ENCODE results near the gene FER. TPM values are rescaled to one million over a fixed set of nuclear protein-coding genes. Genes with fewer than 3 reads are reported as not detected.

The FER gene
- total and polyA plus RNA-seq, 10 of the 15 experiments (the other 5 are each of a cell fraction or from before 2014, with no cell fraction given) = 4.4 to 19.1 (median 9.6) TPM

GRCh38 chr5:108760512-108760911, 12.8 kb downstream of the FER start:
- ATAC-seq (peak; percentile 11; the same call in 2 of the 3 replicates), FAIRE-seq (no peak), DNase-seq (ENCODE audit: low read depth, low spot score) (no peak)
- Histone ChIP-seq H4K20me1 (ENCODE audit: control insufficient read depth, insufficient read depth) (no peaks in the 10 kb centered on the region), H3K4me3 (no peak overlapping the region), H3K27me3 (replicated peaks in 1 of 2; ENCODE audit: control insufficient read depth in 2 of 2, insufficient read depth in 2 of 2, low read length in 1 of 2) (no peaks in the 10 kb centered on the region), H3K4me2 (ENCODE audit: control insufficient read depth, insufficient read depth) (no peak overlapping the region), H2AFZ (ENCODE audit: control insufficient read depth, low read depth, low read length) (no peak overlapping the region), H3K4me1 (ENCODE audit: control insufficient read depth, insufficient read depth, low read length) (no peaks in the 10 kb centered on the region; the same call in 1 of the 2 replicates), H3K36me3 (ENCODE audit: control insufficient read depth in 2 of 2, insufficient read depth in 2 of 2, low read length in 1 of 2) (no peaks in the 10 kb centered on the region), H3K79me2 (ENCODE audit: control insufficient read depth, insufficient read depth, low read length) (no peaks in the 10 kb centered on the region; the same call in none of the 2 replicates), H3K9ac (ENCODE audit: control insufficient read depth, insufficient read depth, low read length) (no peak overlapping the region), H3K9me3 (replicated peaks; ENCODE audit: control insufficient read depth, insufficient read depth, low read length) (peaks cover 5% of the 10 kb centered on the region; the same call in 2 of the 3 replicates), H3K27ac (ENCODE audit: control insufficient read depth, insufficient read depth) (no peak overlapping the region)
- in situ Hi-C loops (cut with MboI) = no loop called here
- ChIA-PET SMC1A (ENCODE audit: uncharacterized antibody, unreplicated experiment) (interaction anchor here (1.2 kb wide), 1 partner anchor 59 kb away, joined by 6 read pairs; no protein-coding TSS in a partner anchor), RAD21 (ENCODE audit: unreplicated experiment) (interaction anchor here (0.9 kb wide), 1 partner anchor 9 kb away, joined by 3 read pairs; no protein-coding TSS in a partner anchor), POLR2A (interaction anchor here (1.3 kb wide), 1 partner anchor 9 kb away, joined by 4 read pairs; no protein-coding TSS in a partner anchor), CTCF (interaction anchor here (1.2 kb wide), 1 partner anchor 10 kb away, joined by 3 read pairs; no protein-coding TSS in a partner anchor)
- 95% methylated on average over 1 of the region's 1 CpG for WGBS (ENCODE audit: insufficient coverage, insufficient replicate concordance, low lambda C conversion rate, missing lambda C conversion rate)
- TF ChIP-seq KAT2A (conservative IDR thresholded peaks at IDR 0.05; ENCODE audit: control insufficient read depth, low read depth, low read length) (no peak), ZBED1 (IDR thresholded peaks at IDR 0.05; ENCODE audit: borderline replicate concordance) (no peak), ZNF622 (IDR thresholded peaks at IDR 0.05) (no peak), EZH2 (IDR thresholded peaks at IDR 0.05; ENCODE audit: borderline replicate concordance, control insufficient read depth, low read depth, low read length) (no peak)
- BruUV-seq (replicated peaks) = no TSS peak
- intact Hi-C loops (cut with micrococcal nuclease; ENCODE audit: unreplicated experiment) = no loop called here

GRCh38 chr5:108762660-108763059, 15.0 kb downstream of the FER start:
- BruUV-seq (replicated peaks) = no TSS peak
- 11% methylated on average over 3 of the region's 3 CpGs for WGBS (ENCODE audit: insufficient coverage, insufficient replicate concordance, low lambda C conversion rate, missing lambda C conversion rate)
- SMC1A ChIA-PET (ENCODE audit: uncharacterized antibody, unreplicated experiment) = interaction anchor here (1.0 to 1.5 kb wide), 5 partner anchors 8 to 56 kb away, joined by 3 to 6 read pairs (median 4); no protein-coding TSS in a partner anchor

More at GRCh38 chr5:108762660-108763059, 15.0 kb downstream of the FER start:
- intact Hi-C loops (cut with micrococcal nuclease; ENCODE audit: unreplicated experiment) = no loop called here
- no peak overlapping the region for H3K9ac ChIP-seq (ENCODE audit: control insufficient read depth, insufficient read depth, low read length)
- CTCF ChIA-PET = interaction anchor here (0.9 kb wide), 1 partner anchor 9 kb away, joined by 3 read pairs; no protein-coding TSS in a partner anchor
- DNase-seq (ENCODE audit: low read depth, low spot score) (no peak), FAIRE-seq (no peak), ATAC-seq (no peak)
- no peak overlapping the region for H3K4me3 ChIP-seq
- no peaks in the 10 kb centered on the region for H3K36me3 ChIP-seq (ENCODE audit: control insufficient read depth in 2 of 2, insufficient read depth in 2 of 2, low read length in 1 of 2)
- no peaks in the 10 kb centered on the region for H4K20me1 ChIP-seq (ENCODE audit: control insufficient read depth, insufficient read depth)
- H3K4me2 ChIP-seq (ENCODE audit: control insufficient read depth, insufficient read depth) = no peak overlapping the region
- no peaks in the 10 kb centered on the region; the same call in none of the 2 replicates for H3K79me2 ChIP-seq (ENCODE audit: control insufficient read depth, insufficient read depth, low read length)
- no peaks in the 10 kb centered on the region; the same call in 1 of the 2 replicates for H3K4me1 ChIP-seq (ENCODE audit: control insufficient read depth, insufficient read depth, low read length)
- POLR2A ChIA-PET = interaction anchor here (0.6 to 1.5 kb wide), 3 partner anchors 8 to 138 kb away, joined by 3 to 4 read pairs (median 3); no protein-coding TSS in a partner anchor
- no peak overlapping the region for H3K27ac ChIP-seq (ENCODE audit: control insufficient read depth, insufficient read depth)
- in situ Hi-C loops (cut with MboI) = no loop called here
- no peak for TF ChIP-seq POLR2A (IDR thresholded peaks at IDR 0.05; ENCODE audit: low read depth, low read length)
- 0 out of 2 replicates have a peak, but pooled peaks have one; percentile 25 for TF ChIP-seq RUNX3 (IDR thresholded peaks at IDR 0.05; ENCODE audit: low read length)
- no peak for TF ChIP-seq ZBTB11 (CRISPR knock-in tag; IDR thresholded peaks at IDR 0.05)
- TF ChIP-seq RAD21 (IDR thresholded peaks at IDR 0.05; ENCODE audit: insufficient read depth, low read depth, low read length) = no peak
- no peak for TF ChIP-seq ZNF622 (IDR thresholded peaks at IDR 0.05)
- no peak for TF ChIP-seq BMI1 (IDR thresholded peaks at IDR 0.05; ENCODE audit: borderline replicate concordance)
- peak overlapping the region; percentile 5; the same call in 1 of the 2 replicates for H2AFZ ChIP-seq (ENCODE audit: control insufficient read depth, low read depth, low read length)
- H3K27me3 ChIP-seq (replicated peaks in 1 of 2; ENCODE audit: control insufficient read depth in 2 of 2, insufficient read depth in 2 of 2, low read length in 1 of 2) = no peaks in the 10 kb centered on the region
- RAD21 ChIA-PET (ENCODE audit: unreplicated experiment) = interaction anchor here (1.0 kb wide), 1 partner anchor 32 kb away, joined by 3 read pairs; no protein-coding TSS in a partner anchor
- H3K9me3 ChIP-seq (replicated peaks; ENCODE audit: control insufficient read depth, insufficient read depth, low read length) = peaks cover 5% of the 10 kb centered on the region; the same call in 2 of the 3 replicates
